Left ventricle myocardium inferior (tissue), 1 donor: Measurements from ENCODE around the gene TBC1D22A. TPM values are rescaled to one million over a fixed set of nuclear protein-coding genes. Genes with fewer than 3 reads are reported as not detected.

Source experiments
- DNase-seq: peaks from one replicate; pipeline ENCODE4 v3.0.0-alpha.2; 2020
- H3K27ac ChIP-seq: fragments of 200-600 bp; replicated peaks from 2 replicates; pipeline ENCODE4 v1.8.0; 2021
- H3K27me3 ChIP-seq: fragments of 200-600 bp; 2 replicates; pipeline ENCODE4 v1.8.0; 2021; ENCODE audit warnings: low read depth
- H3K36me3 ChIP-seq: fragments of 200-600 bp; 2 replicates; pipeline ENCODE4 v1.8.0; 2021
- H3K4me1 ChIP-seq: fragments of 200-600 bp; 2 replicates; pipeline ENCODE4 v1.8.0; 2021
- H3K4me3 ChIP-seq: fragments of 200-600 bp; 2 replicates; pipeline ENCODE4 v1.8.0; 2021; ENCODE audit warnings: mild to moderate bottlenecking, moderate library complexity
- H3K9me3 ChIP-seq: fragments of 200-600 bp; replicated peaks from 2 replicates; pipeline ENCODE4 v1.8.0; 2021
- CTCF ChIP-seq: fragments of 200-600 bp; IDR thresholded peaks from 2 replicates; pipeline ENCODE4 v1.8.0; 2021; ENCODE audit warnings: antibody characterized with exemption, mild to moderate bottlenecking, borderline replicate concordance
- intact Hi-C: fragments of 100-400 bp; cut with micrococcal nuclease; formaldehyde crosslinking; loops from one replicate; pipeline ENCODE4 v1.11.0; 2022
- total RNA-seq: library from RNA; stranded (reverse); fragmentation: NEBNext Ultra II Directional; extraction: Animal tissue kit (Norgen Biotek cat#: 25700); gene quantifications from one replicate; pipeline ENCODE4 v1.2.1, GENCODE V29; 2021
- donor health status: DM: no; HTN: yes; CAD: no; lungs with severe emphysema.

TBC1D22A gene
- total RNA-seq, 1 donor from 2014 or later, result 16.2 TPM

DNA sequence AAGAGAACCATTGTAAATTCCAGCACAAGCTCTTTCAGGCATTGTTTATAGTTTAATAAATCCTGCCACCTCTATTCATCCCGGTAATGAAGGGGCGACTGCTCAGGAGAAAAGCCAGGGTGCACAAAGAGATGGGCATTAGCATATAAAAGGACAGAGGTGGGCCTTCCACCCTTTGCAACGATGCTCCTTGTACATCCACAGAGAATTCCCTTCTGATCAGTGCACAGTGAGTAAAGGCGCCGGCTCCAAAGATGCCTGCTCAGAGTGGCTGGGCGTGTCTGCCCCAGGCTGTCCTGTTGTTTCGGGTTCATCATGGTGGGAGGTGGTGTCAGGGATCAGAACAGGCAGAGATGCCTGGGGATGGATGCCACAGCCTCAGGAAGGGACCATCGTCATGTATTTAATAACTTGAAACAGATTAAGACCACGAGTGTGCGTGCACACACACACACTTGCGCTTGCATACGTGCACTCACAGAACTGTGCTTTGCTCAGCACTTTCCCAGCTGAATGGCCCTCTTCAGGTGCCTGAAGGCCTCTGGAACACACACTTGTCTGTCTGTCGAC is 305.0 kb downstream of the TBC1D22A start:
- H3K27ac ChIP-seq, result no peak overlapping the region
- peak; percentile 7 for DNase-seq
- no peak for TF ChIP-seq CTCF
- H3K36me3 ChIP-seq, result peaks cover 13% of the 10 kb centered on the region
- H3K4me3 ChIP-seq, result no peak overlapping the region
- peaks cover 3% of the 10 kb centered on the region for H3K4me1 ChIP-seq
- intact Hi-C loops, result no loop called here
- H3K27me3 ChIP-seq, result no peaks in the 10 kb centered on the region
- no peaks in the 10 kb centered on the region for H3K9me3 ChIP-seq

DNA sequence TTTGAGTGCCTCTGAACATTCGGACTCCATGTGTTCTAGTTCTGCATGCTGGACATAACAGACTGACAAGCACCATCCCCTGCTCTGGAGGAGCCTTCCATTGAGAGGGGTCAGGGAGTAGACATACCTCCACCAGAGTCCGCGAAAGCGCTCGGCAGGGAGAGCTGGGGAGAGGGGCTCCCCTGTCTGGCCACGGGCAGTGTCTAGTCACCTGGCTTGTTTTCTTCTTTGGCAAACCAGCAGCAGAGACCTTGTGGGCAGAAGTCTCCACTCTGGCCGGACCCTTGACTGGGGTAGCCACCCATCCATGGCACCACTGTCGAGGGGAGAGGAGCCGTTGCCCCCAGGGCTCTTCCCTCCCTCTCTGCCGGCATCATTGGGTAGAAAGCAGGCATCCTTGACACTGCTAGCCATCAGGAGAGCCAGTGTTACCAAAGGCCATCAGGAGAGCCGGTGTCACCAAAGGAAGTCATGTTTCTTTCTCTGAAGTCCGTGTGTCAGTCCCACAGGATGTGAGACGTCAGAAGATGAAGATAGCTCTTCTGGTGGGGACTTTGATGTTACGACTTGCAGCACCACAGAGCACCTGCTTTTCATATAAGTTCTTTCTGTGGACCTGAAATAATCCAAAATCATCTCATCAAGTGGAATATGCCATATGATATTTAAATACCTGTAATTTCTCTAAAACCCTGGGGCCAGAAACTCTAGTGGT is 305.6 kb downstream of the TBC1D22A start:
- no peak for TF ChIP-seq CTCF
- H3K27me3 ChIP-seq, result no peaks in the 10 kb centered on the region
- peaks cover 8% of the 10 kb centered on the region for H3K36me3 ChIP-seq
- H3K4me1 ChIP-seq, result peaks cover 3% of the 10 kb centered on the region
- no peak overlapping the region for H3K4me3 ChIP-seq
- intact Hi-C loops, result no loop called here
- H3K27ac ChIP-seq, result no peak overlapping the region
- peak; percentile 5 for DNase-seq
- H3K9me3 ChIP-seq, result no peaks in the 10 kb centered on the region

GRCh38 chr22:47068626-47068996 is 306.2 kb downstream of the TBC1D22A start:
- Histone ChIP-seq H3K27me3 (no peaks in the 10 kb centered on the region), H3K9me3 (peaks cover 5% of the 10 kb centered on the region), H3K36me3 (peaks cover 11% of the 10 kb centered on the region), H3K4me1 (peaks cover 3% of the 10 kb centered on the region), H3K4me3 (no peak overlapping the region), H3K27ac (no peak overlapping the region)
- intact Hi-C loops, result no loop called here
- TF ChIP-seq CTCF, result no peak
- no peak for DNase-seq

GRCh38 chr22:47069270-47069669 is 306.8 kb downstream of the TBC1D22A start:
- Histone ChIP-seq H3K27me3 (no peaks in the 10 kb centered on the region), H3K4me1 (peaks cover 3% of the 10 kb centered on the region), H3K4me3 (no peak overlapping the region), H3K36me3 (peaks cover 11% of the 10 kb centered on the region), H3K9me3 (peaks cover 11% of the 10 kb centered on the region), H3K27ac (no peak overlapping the region)
- DNase-seq, result no peak
- no peak for TF ChIP-seq CTCF
- intact Hi-C loops, result no loop called here

GRCh38 chr22:47071078-47071806 is 308.8 kb downstream of the TBC1D22A start:
- H3K9me3 ChIP-seq, result peaks cover 31% of the 10 kb centered on the region
- no peak overlapping the region for H3K27ac ChIP-seq
- DNase-seq, result no peak
- no peaks in the 10 kb centered on the region for H3K27me3 ChIP-seq
- TF ChIP-seq CTCF, result no peak
- peaks cover 3% of the 10 kb centered on the region for H3K4me1 ChIP-seq
- intact Hi-C loops, result no loop called here
- H3K4me3 ChIP-seq, result no peak overlapping the region
- peaks cover 22% of the 10 kb centered on the region for H3K36me3 ChIP-seq
